K562 (cell line): ENCODE results near the gene MAPK1IP1L. TPM values are rescaled to one million over a fixed set of nuclear protein-coding genes. Genes with fewer than 3 reads are reported as not detected.

ENCODE experiments used
- BACH1 ChIP-seq: fragments of 200-800 bp; sonication (Bioruptor generic); IDR thresholded peaks from 2 replicates; pipeline ENCODE4 v1.6.1; 2016; ENCODE audit warnings: missing genetic modification characterization, missing compliant biosample characterization
- BHLHE40 ChIP-seq: IDR thresholded peaks from 2 replicates; pipeline ENCODE4 v1.6.1; 2011; ENCODE audit warnings: low read length, improper control_type of control experiment
- CREM ChIP-seq: IDR thresholded peaks from 2 replicates; pipeline ENCODE4 v1.6.1; 2014; ENCODE audit warnings: antibody characterized with exemption, low read depth
- CTCFL ChIP-seq: IDR thresholded peaks from 2 replicates; pipeline ENCODE4 v1.6.1; 2011; ENCODE audit warnings: borderline replicate concordance, low read depth, mild to moderate bottlenecking, moderate library complexity, low read length; ENCODE audit not compliant: insufficient read depth, poor library complexity, severe bottlenecking
- CXXC5 ChIP-seq: fragments of 250-450 bp; sonication (Bioruptor Pico); IDR thresholded peaks from 2 replicates; pipeline ENCODE4 v1.8.0; 2022; ENCODE audit warnings: inconsistent platforms, mild to moderate bottlenecking, moderate library complexity
- DMBX1 ChIP-seq: fragments of 250-450 bp; sonication (Bioruptor Pico); IDR thresholded peaks from 2 replicates; pipeline ENCODE4 v1.8.0; 2022; ENCODE audit warnings: inconsistent platforms, mild to moderate bottlenecking, moderate library complexity, borderline replicate concordance
- DPF2 ChIP-seq: fragments of 450-650 bp; IDR thresholded peaks from 2 replicates; pipeline ENCODE4 v1.6.1; 2016
- EGR1 ChIP-seq: fragments of 450-650 bp; conservative IDR thresholded peaks from 2 replicates; pipeline ENCODE4 v1.6.1; 2017; ENCODE audit warnings: mild to moderate bottlenecking
- ELF1 ChIP-seq: fragments of 200-800 bp; sonication (Bioruptor generic); IDR thresholded peaks from 2 replicates; pipeline ENCODE4 v1.6.1; 2016; ENCODE audit warnings: missing genetic modification characterization, missing compliant biosample characterization
- MIER1 ChIP-seq: fragments of 450-650 bp; IDR thresholded peaks from 2 replicates; pipeline ENCODE4 v1.6.1; 2016; ENCODE audit warnings: antibody characterized with exemption, mild to moderate bottlenecking, low read depth
- NCOR1 ChIP-seq: fragments of 450-650 bp; IDR thresholded peaks from 2 replicates; pipeline ENCODE4 v1.6.1; 2016; ENCODE audit warnings: mild to moderate bottlenecking, moderate library complexity
- NFRKB ChIP-seq: fragments of 450-650 bp; IDR thresholded peaks from 2 replicates; pipeline ENCODE4 v1.6.1; 2016; ENCODE audit warnings: low read depth
- NFYB ChIP-seq: IDR thresholded peaks from 2 replicates; pipeline ENCODE4 v1.6.1; 2011; ENCODE audit warnings: mild to moderate bottlenecking, moderate library complexity; ENCODE audit not compliant: insufficient read length; ENCODE audit errors: extremely low read depth
- POLR2G ChIP-seq: fragments of 200-400 bp; formaldehyde crosslinking; IDR thresholded peaks from 2 replicates; pipeline ENCODE4 v1.6.1; 2017; ENCODE audit warnings: low read depth, mild to moderate bottlenecking, antibody characterized with exemption, low read length, moderate library complexity
- SMAD4 ChIP-seq: fragments of 250-450 bp; sonication (Bioruptor Pico); conservative IDR thresholded peaks from 2 replicates; pipeline ENCODE4 v1.8.0; 2021; ENCODE audit warnings: inconsistent platforms, mild to moderate bottlenecking, moderate library complexity
- SMARCA4 ChIP-seq: fragments of 450-650 bp; IDR thresholded peaks from 2 replicates; pipeline ENCODE4 v1.6.1; 2016
- SMARCC2 ChIP-seq: fragments of 450-650 bp; IDR thresholded peaks from 2 replicates; pipeline ENCODE4 v1.6.1; 2017; ENCODE audit warnings: antibody characterized with exemption, moderate library complexity, mild to moderate bottlenecking, low read depth
- SOX6 ChIP-seq: fragments of 450-650 bp; IDR thresholded peaks from 2 replicates; pipeline ENCODE4 v1.6.1; 2014; ENCODE audit warnings: mild to moderate bottlenecking
- TAF1 ChIP-seq: IDR thresholded peaks from 2 replicates; pipeline ENCODE4 v1.6.1; 2011; ENCODE audit warnings: mild to moderate bottlenecking, low read length, moderate library complexity; ENCODE audit not compliant: insufficient read depth, control insufficient read depth, severe bottlenecking; ENCODE audit errors: extremely low read depth
- VEZF1 ChIP-seq: fragments of 200-800 bp; sonication (Bioruptor generic); IDR thresholded peaks from 2 replicates; pipeline ENCODE4 v1.6.1; 2017; ENCODE audit warnings: missing genetic modification characterization, missing compliant biosample characterization
- ZBTB17 ChIP-seq: fragments of 450-650 bp; formaldehyde crosslinking; IDR thresholded peaks from 2 replicates; pipeline ENCODE4 v1.4.0; 2020; ENCODE audit warnings: mild to moderate bottlenecking
- ZFP30 ChIP-seq: fragments of 250-450 bp; sonication (Bioruptor Pico); IDR thresholded peaks from 2 replicates; pipeline ENCODE4 v1.8.0; 2022; ENCODE audit warnings: moderate library complexity, mild to moderate bottlenecking, inconsistent platforms, borderline replicate concordance
- ZKSCAN8 ChIP-seq: fragments of 200-800 bp; sonication (Bioruptor generic); IDR thresholded peaks from 2 replicates; pipeline ENCODE4 v1.6.1; 2016; ENCODE audit warnings: missing genetic modification characterization, missing compliant biosample characterization
- ZNF134 ChIP-seq: fragments of 250-450 bp; sonication (Bioruptor Pico); conservative IDR thresholded peaks from 2 replicates; pipeline ENCODE4 v1.4.0; 2020
- ZNF311 ChIP-seq: fragments of 250-450 bp; sonication (Bioruptor Pico); IDR thresholded peaks from 2 replicates; pipeline ENCODE4 v1.4.0; 2020; ENCODE audit warnings: mild to moderate bottlenecking, moderate library complexity
- ZNF589 ChIP-seq: fragments of 200-800 bp; sonication (Bioruptor generic); IDR thresholded peaks from 2 replicates; pipeline ENCODE4 v1.6.1; 2016; ENCODE audit warnings: low read depth, missing genetic modification characterization, missing compliant biosample characterization
- ZNF717 ChIP-seq: fragments of 250-450 bp; sonication (Bioruptor Pico); IDR thresholded peaks from 2 replicates; pipeline ENCODE4 v1.5.0; 2021
- ZNF785 ChIP-seq: fragments of 250-450 bp; sonication (Bioruptor Pico); IDR thresholded peaks from 2 replicates; pipeline ENCODE4 v1.4.0; 2020; ENCODE audit warnings: mild to moderate bottlenecking
- polyA plus RNA-seq, 8 experiments: library from polyadenylated mRNA; depleted of rRNA in 4 of 8; stranded (reverse) in 5 of 8; unstranded in 3 of 8; fragments of >200 nt; fragmentation: Nextera tagmentation in 2 of 8; fragmentation: Illumina TruSeq in 1 of 8; extraction: Ambion mirVana in 2 of 8; extraction: Trizol in 1 of 8; gene quantifications; 2 replicates each; pipeline versions ENCODE4 v1.2.1 to v1.2.3, GENCODE V29; 2011 to 2014; ENCODE audit warnings: inconsistent platforms in 1 of 8, missing spikeins in 1 of 8
- total RNA-seq, 7 experiments: library from RNA; depleted of rRNA in 6 of 7; stranded (reverse); fragments of >200 nt in 6 of 7; fragmentation: Illumina TruSeq in 2 of 7; extraction: Trizol in 2 of 7; gene quantifications; 2 replicates each; pipeline versions ENCODE4 v1.2.1 to v1.2.3, GENCODE V29; 2011 to 2021; ENCODE audit warnings: low replicate concordance in 1 of 7

The MAPK1IP1L gene
- total and polyA plus RNA-seq, 9 of the 15 experiments (the other 6 are each of a cell fraction or from before 2014, with no cell fraction given) = 32.7 to 99.4 (median 49.8) TPM

GRCh38 chr14:55107766-55108554 is 56.5 kb downstream of the MAPK1IP1L start (continued):
- TF ChIP-seq ZNF589 (CRISPR knock-in tag) = peak; percentile 93
- peak; percentile 55; the same call in 1 of the 2 replicates for TF ChIP-seq DPF2
- peak; percentile 23; the same call in 1 of the 2 replicates for TF ChIP-seq CREM
- peak; percentile 55 for TF ChIP-seq VEZF1 (CRISPR knock-in tag)
- TF ChIP-seq NFRKB = peak; percentile 69; the same call in 1 of the 2 replicates
- TF ChIP-seq EGR1 = peak; percentile 98
- TF ChIP-seq ZBTB17 (CRISPR knock-in tag) = peak; percentile 68
- TF ChIP-seq BACH1 (tag) = peak; percentile 63
- peak; percentile 45 for TF ChIP-seq ELF1
- no peak for TF ChIP-seq NFYB
- peak; percentile 69 for TF ChIP-seq POLR2G
- TF ChIP-seq TAF1 = no peak
- peak; percentile 81 for TF ChIP-seq CXXC5 (CRISPR knock-in tag)
- no peak for TF ChIP-seq CTCFL
- peak; percentile 88 for TF ChIP-seq BHLHE40
- no peak for TF ChIP-seq ZNF717 (CRISPR knock-in tag)
- peak; percentile 89 for TF ChIP-seq SMAD4 (CRISPR knock-in tag)
- no peak for TF ChIP-seq ZFP30
- no peak for TF ChIP-seq ZNF785 (CRISPR knock-in tag)
- TF ChIP-seq SMARCA4 = peak; percentile 64; the same call in 1 of the 2 replicates
- TF ChIP-seq DMBX1 (CRISPR knock-in tag) = peak; percentile 87
- TF ChIP-seq SMARCC2 = 0 out of 2 replicates have a peak, but pooled peaks have one; percentile 23
- 0 out of 2 replicates have a peak, but pooled peaks have one; percentile 14 for TF ChIP-seq NCOR1
- peak; percentile 57; the same call in 1 of the 2 replicates for TF ChIP-seq ZNF311 (CRISPR knock-in tag)
- 0 out of 2 replicates have a peak, but pooled peaks have one; percentile 23 for TF ChIP-seq SOX6
- no peak for TF ChIP-seq MIER1
- peak; percentile 85; the same call in 1 of the 2 replicates for TF ChIP-seq ZKSCAN8 (CRISPR knock-in tag)
- peak; percentile 32 for TF ChIP-seq ZNF134
